Lower leg skin (tissue), 3 donors: ENCODE data around the gene WFDC2.

Source experiments
- CTCF ChIP-seq, 3 donors: fragments of 450-650 bp; IDR thresholded peaks; one replicate each; pipeline ENCODE4 v1.5.1; 2016; ENCODE audit warnings: antibody characterized with exemption in 3 of 3, mild to moderate bottlenecking in 3 of 3, moderate library complexity in 2 of 3
- POLR2A ChIP-seq, 2 donors: fragments of 450-650 bp; IDR thresholded peaks; one replicate each; pipeline ENCODE4 v1.6.1; 2016 to 2017; ENCODE audit warnings: antibody characterized with exemption in 2 of 2, mild to moderate bottlenecking in 1 of 2, moderate library complexity in 1 of 2

- TF ChIP-seq CTCF (IDR thresholded peaks at IDR 0.05) (no peak), POLR2A (IDR thresholded peaks at IDR 0.05) (no peak)
Measured at GRCh38 chr20:45420125-45420524, 49.4 kb upstream of the WFDC2 start.
